NCI-H526 (cell line): ENCODE results near the gene MRPS27.

ENCODE experiments used
- DNase-seq, 2 experiments: peaks; one replicate each; lab custom pipeline; 2025; lab: John Stamatoyannopoulos, UW

MRPS27 gene

DNA sequence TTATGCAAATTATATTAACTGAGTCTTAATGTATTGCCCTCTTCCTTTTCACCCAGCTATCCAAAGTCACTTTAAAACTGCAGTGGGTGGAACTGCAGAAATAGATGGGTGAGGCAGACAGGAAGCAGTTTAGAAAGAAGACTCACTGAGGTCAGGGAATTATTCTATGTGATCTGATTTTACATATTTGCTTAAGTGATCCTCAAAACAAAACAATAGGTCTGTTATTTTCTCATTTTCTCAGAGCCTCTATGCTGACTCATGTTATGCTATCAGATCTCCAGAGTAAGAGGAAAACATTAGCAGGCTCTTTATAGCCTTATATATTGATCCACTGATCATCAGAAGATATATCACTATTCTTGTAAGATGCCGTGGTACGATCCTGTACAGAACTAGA is 63.5 kb downstream of the MRPS27 start:
- DNase-seq: no peak

DNA sequence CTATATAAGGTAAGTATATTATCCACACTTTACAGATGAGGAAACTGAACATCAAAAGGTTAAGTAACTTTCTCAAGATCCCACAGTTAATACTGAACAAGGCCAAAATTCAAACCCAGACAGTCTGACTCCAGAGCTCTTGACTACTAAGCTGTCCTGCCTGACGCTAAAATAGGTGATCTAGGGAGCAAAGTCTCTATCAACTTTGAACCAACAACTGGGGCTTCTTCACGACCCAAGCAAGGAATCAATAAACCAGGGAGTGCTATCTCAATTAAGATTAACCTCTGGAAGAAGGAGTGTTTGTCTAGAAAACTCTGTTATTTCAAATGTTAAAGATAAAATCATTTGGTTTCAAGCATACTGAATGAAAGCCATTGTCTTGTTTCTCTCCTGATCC is 64.4 kb downstream of the MRPS27 start:
- no peak for DNase-seq

GRCh38 chr5:72255237-72255636 is 64.8 kb downstream of the MRPS27 start:
- no peak for DNase-seq

GRCh38 chr5:72252574-72253155 is 67.4 kb downstream of the MRPS27 start:
- DNase-seq: no peak

DNA sequence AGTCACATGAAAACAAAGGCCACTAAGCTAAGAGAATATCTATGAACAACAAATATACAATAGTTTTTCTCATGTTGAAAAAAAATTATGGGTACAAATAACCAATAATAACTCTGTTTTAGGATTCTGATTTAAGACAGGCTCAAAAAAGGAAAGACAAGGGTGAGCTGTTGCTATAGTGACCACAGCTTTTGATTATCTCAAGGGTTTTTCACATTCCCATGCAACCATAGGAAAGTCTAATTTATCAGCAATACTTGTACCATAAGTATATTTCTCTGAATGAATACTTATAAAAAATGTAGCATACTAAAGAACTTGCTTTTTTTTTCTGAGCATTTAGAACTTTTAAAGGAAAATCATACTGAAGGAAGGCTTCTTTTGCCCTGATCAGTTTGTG is 68.0 kb downstream of the MRPS27 start:
- no peak for DNase-seq

DNA sequence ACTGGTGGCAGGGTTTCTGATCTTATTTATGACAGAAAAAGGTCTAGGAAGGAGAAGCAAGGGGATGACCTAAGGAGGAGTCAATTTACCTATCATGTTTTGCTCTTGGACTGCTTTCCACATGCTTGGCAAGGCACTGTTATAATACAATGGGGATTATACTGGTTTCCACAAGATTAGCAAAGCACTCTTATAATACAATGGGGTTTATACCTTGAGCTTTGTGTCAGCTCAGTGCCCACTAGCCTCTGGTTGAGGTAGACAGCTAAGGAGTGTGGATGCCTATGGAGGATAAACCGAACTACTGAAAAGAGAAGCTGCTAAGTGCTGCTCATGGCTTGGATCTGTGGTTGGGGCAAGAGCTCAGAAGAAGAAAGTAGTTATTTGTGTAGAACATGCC is 68.7 kb downstream of the MRPS27 start:
- DNase-seq: no peak

GRCh38 chr5:72248410-72248981 is 71.5 kb downstream of the MRPS27 start:
- no peak for DNase-seq

- no peak for DNase-seq
Observed at GRCh38 chr5:72246954-72247442, 73.0 kb downstream of the MRPS27 start.

DNA sequence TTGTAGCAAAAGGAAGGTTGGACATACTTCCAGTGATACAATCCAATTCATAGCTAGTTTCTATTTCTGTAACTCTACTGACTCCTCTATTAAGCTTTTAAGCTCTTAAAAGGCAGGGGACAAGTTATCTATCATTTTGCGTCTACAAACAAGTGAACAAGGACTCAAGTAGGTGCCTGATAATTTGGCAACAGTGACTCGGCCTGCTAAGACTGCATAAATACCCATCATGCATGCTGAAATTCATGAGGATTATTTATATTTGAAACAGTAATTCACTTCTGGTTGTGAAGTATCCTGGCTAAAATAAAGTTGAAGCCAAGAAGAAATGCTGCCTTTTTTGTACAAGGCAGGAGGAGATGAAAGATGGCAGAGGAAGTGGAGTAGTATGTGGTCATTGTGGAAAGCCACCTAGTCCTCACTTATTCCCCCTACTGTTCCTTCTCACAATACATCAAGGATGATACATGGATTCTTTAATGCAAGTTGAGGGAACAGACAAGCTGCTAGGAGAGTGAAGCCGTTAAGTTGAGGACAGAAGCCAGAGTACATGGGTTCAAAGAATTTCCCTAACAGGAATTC is 74.0 kb downstream of the MRPS27 start:
- DNase-seq: no peak

- no peak for DNase-seq
Observed at GRCh38 chr5:72245546-72245945, 74.5 kb downstream of the MRPS27 start.

- DNase-seq: peak in 1 of 2 experiments; percentile 36
Observed at GRCh38 chr5:72244862-72245371, 75.1 kb downstream of the MRPS27 start.

DNA sequence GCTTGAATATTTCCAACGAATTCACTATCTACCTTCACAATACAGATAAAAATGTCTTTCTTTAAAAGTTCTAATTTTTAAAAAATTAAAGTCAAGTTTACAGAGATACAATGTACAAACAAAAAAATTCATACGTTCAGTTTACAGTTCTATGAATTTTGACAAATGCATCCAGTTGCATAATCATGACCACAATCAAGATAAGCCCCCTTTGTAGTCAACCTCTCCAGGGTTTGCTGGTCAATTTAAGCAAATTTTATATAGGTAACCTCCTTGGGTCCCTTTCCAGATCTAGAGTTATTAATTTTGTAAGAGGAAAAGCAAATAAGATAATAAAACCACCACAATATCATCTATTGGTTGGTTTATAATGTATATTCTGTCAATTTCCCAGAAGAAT is 76.3 kb downstream of the MRPS27 start:
- no peak for DNase-seq

- peak in 1 of 2 experiments; percentile 29 for DNase-seq
Observed at GRCh38 chr5:72242796-72243475, 77.1 kb downstream of the MRPS27 start.

GRCh38 chr5:72241346-72242003 is 78.6 kb downstream of the MRPS27 start:
- DNase-seq: peak; percentile 20 to 72

- DNase-seq: no peak
Observed at GRCh38 chr5:72238712-72239445, 81.2 kb downstream of the MRPS27 start.

GRCh38 chr5:72237879-72238278 is 82.2 kb downstream of the MRPS27 start:
- no peak for DNase-seq

GRCh38 chr5:72237415-72237814 is 82.6 kb downstream of the MRPS27 start:
- DNase-seq: no peak

- DNase-seq: no peak
Observed at GRCh38 chr5:72235725-72236124, 84.3 kb downstream of the MRPS27 start.

- no peak for DNase-seq
Observed at GRCh38 chr5:72234868-72235267, 85.2 kb downstream of the MRPS27 start.

DNA sequence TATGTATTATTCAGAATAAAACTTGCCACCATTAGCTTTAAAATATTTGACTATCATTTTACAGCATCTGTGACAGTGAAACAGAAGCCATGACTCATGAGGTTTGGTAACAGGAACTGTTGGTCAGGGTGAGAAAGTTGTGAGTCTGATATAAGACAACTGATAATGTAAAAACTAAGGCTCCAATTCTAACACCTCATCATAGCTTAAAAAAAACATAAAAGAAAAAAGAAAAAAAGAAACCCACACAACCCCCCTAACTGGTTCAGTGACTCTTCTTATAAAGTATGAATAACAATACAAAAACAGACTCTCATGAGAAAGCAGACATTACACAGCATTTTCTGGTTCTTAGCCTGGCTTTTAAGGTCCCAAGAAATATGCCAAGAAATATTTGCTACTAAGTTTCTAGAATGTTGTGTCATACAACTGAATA is 85.8 kb downstream of the MRPS27 start:
- no peak for DNase-seq

GRCh38 chr5:72233835-72234234 is 86.2 kb downstream of the MRPS27 start:
- no peak for DNase-seq

DNA sequence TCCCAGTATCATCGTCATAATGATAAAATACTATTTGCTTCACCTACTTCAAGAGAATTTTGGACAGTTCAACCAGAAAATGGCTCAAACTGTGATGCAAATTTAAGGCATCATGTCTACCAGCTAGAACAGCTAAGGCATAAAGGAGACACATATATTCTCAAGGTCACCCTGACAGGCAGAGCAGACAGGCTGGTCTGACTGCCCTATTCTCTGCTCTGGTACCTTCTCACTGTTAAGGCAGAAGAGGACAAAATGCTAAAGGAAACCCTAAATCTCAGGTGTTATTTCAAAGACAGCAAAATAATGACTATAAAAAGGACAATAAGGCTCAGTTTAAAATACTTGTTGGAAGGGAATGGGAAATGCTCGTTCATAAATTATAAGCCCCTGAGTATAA is 87.2 kb downstream of the MRPS27 start:
- DNase-seq: no peak
